Esophagus squamous epithelium (tissue), 5 donors: Measurements from ENCODE around the gene CT47C1. TPM values are rescaled to one million over a fixed set of nuclear protein-coding genes. Genes with fewer than 3 reads are reported as not detected.
"Not testable (repeated sequence)": the region's sequence is repeated elsewhere in the genome, so short reads cannot be mapped to it uniquely, and the experiment has no call there.

Source experiments
- DNase-seq: peaks from one replicate; lab custom pipeline; 2025; lab: John Stamatoyannopoulos, UW
- H3K27ac ChIP-seq, 4 donors: fragments of 200-600 bp; sonication (generic); one replicate each; pipeline ENCODE4 v1.5.1; 2016 to 2019; ENCODE audit warnings: mild to moderate bottlenecking in 1 of 4
- H3K27me3 ChIP-seq, 4 donors: fragments of 200-600 bp; sonication (generic); 1 replicate in 3 of 4; 2 replicates in 1 of 4; pipeline versions ENCODE4 v1.5.1 to v1.6.0; 2017 to 2021; ENCODE audit warnings: antibody characterized with exemption in 1 of 4
- H3K36me3 ChIP-seq, 3 donors: fragments of 200-600 bp; sonication (generic); one replicate each; pipeline ENCODE4 v1.5.1; 2016 to 2019
- H3K4me1 ChIP-seq, 3 donors: fragments of 200-600 bp; sonication (generic); one replicate each; pipeline ENCODE4 v1.5.1; 2017 to 2019
- H3K4me3 ChIP-seq, 4 donors: fragments of 200-600 bp; sonication (generic); 1 replicate in 3 of 4; 2 replicates in 1 of 4; pipeline ENCODE4 v1.5.1; 2016 to 2019; ENCODE audit warnings: mild to moderate bottlenecking in 2 of 4, moderate library complexity in 1 of 4
- H3K9me3 ChIP-seq, 3 donors: fragments of 200-600 bp; sonication (generic); one replicate each; pipeline ENCODE4 v1.5.1; 2016 to 2019
- POLR2A ChIP-seq, 4 donors: fragments of 450-650 bp; IDR thresholded peaks; one replicate each; pipeline ENCODE4 v1.6.1; 2017; ENCODE audit warnings: antibody characterized with exemption in 4 of 4, mild to moderate bottlenecking in 4 of 4, moderate library complexity in 3 of 4
- WGBS, 2 donors: methylation state at CpG; one replicate each; pipeline ENCODE4 v1.1.5; 2018; 5-methylcytosine and 5-hydroxymethylcytosine counted together
- intact Hi-C: fragments of 100-400 bp; cut with DNase I; formaldehyde crosslinking; loops from one replicate; pipeline ENCODE4 v1.15.0; 2022
- total RNA-seq, 4 donors: library from RNA; depleted of rRNA; stranded (reverse); fragments of >200 nt; gene quantifications; one replicate each; pipeline ENCODE4 v1.1.0, GENCODE V29; 2016
- TF ChIP-seq, protein P1 (sequence below), 6 experiments: fragments of 450-650 bp in 4 of 6; fragments of 200-600 bp in 2 of 6; sonication (generic) in 2 of 6; IDR thresholded peaks; one replicate each; pipeline ENCODE4 v1.5.1; 2016 to 2019; ENCODE audit warnings: antibody characterized with exemption in 6 of 6, mild to moderate bottlenecking in 4 of 6, moderate library complexity in 4 of 6
- donor health status: DM: yes; HTN: yes; CAD: no.

Gene CT47C1
- total RNA-seq: not detected

DNA sequence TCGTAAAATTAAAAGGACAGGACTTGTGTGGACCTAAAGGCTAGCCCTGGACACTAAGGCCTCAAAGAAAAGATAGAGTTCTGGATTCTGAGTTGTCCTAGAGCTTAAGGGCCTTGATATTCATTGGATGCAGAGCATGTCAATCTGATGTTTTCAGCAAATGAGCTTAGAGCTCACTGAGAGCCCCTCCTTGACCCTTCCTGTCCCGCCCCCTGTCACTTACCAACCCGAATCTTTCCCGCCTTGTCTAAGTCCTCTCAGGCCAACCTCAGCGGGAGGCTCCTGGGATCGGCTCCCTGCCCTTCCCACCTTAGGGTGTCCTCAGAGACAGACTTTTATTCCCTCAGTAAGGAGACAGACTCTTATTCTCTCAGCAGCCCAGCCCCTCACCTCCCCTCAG, at the start of gene CT47C1:
Gene CT47C1, plus strand, starts transcription at position 250 of the 400 bp plus-strand sequence. CDS start 233 bp downstream, outside the sequence.
- TF ChIP-seq, protein P1, sequence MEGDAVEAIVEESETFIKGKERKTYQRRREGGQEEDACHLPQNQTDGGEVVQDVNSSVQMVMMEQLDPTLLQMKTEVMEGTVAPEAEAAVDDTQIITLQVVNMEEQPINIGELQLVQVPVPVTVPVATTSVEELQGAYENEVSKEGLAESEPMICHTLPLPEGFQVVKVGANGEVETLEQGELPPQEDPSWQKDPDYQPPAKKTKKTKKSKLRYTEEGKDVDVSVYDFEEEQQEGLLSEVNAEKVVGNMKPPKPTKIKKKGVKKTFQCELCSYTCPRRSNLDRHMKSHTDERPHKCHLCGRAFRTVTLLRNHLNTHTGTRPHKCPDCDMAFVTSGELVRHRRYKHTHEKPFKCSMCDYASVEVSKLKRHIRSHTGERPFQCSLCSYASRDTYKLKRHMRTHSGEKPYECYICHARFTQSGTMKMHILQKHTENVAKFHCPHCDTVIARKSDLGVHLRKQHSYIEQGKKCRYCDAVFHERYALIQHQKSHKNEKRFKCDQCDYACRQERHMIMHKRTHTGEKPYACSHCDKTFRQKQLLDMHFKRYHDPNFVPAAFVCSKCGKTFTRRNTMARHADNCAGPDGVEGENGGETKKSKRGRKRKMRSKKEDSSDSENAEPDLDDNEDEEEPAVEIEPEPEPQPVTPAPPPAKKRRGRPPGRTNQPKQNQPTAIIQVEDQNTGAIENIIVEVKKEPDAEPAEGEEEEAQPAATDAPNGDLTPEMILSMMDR (IDR thresholded peaks at IDR 0.05): no peak
- no peak for TF ChIP-seq POLR2A (IDR thresholded peaks at IDR 0.05)
- Histone ChIP-seq H3K4me1 (no peaks in the 10 kb centered on the region), H3K4me3 (no peak within 1 kb of the TSS), H3K27me3 (no peaks in the 10 kb centered on the region), H3K27ac (no peak within 1 kb of the TSS), H3K36me3 (no peaks in the 10 kb centered on the region), H3K9me3 (no peaks in the 10 kb centered on the region)
- intact Hi-C loops: no loop called here
- DNase-seq: no peak
- 76 to 92% methylated on average over 5 to 6 of the region's 6 CpGs for WGBS, 2 donors

DNA sequence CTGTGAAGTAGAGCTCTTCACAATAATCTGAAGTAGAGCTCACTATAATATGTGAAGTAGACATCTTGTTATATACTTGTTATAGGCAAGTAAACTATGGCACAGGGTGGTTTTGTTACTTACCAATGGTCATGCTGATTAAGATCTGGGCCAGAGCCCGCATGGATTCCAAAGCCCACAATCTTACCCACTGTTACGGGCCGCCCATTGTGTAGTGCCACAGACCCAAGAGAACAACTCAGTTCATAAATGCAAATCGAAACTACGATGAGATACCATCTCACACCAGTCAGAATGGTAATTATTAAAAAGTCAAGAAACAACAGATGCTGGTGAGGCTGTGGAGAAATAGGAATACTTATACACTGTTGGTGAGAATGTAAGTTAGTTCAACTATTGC, 46.9 kb upstream of the CT47C1 start:
- DNase-seq: no peak
- Histone ChIP-seq H3K4me3 (no peak overlapping the region), H3K27ac (no peak overlapping the region), H3K9me3 (no peaks in the 10 kb centered on the region), H3K4me1 (no peaks in the 10 kb centered on the region), H3K36me3 (no peaks in the 10 kb centered on the region), H3K27me3 (no peaks in the 10 kb centered on the region)
- TF ChIP-seq POLR2A (IDR thresholded peaks at IDR 0.05): no peak
- TF ChIP-seq, protein P1 (IDR thresholded peaks at IDR 0.05): no peak
- 77% methylated on average over 5 of the region's 5 CpGs; no CpG with 5 or more reads in 1 of the 2 donors for WGBS, 2 donors
- intact Hi-C loops: no loop called here

DNA sequence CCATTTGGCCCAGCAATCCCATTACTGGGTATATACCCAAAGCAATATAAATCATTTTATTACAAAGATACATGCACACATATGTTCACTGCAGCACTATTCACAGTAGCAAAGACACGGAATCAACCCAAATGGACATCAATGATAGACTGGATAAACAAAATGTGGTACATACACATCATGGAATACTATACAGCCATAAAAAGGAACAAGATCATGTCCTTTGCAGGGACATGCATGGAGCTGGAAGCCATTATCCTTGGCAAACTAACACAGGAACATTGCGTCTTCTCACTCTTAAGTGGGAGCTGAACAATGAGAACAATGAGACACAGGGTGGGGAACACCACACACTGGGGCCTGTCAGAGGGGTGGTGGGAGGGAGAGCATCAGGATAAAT, 46.4 kb upstream of the CT47C1 start:
- DNase-seq, H3K27ac ChIP-seq, H3K27me3 ChIP-seq, intact Hi-C loops, H3K4me1 ChIP-seq, H3K4me3 ChIP-seq, H3K9me3 ChIP-seq, H3K36me3 ChIP-seq: not testable (repeated sequence)
- 84 to 89% methylated on average over 2 of the region's 2 CpGs for WGBS, 2 donors

DNA sequence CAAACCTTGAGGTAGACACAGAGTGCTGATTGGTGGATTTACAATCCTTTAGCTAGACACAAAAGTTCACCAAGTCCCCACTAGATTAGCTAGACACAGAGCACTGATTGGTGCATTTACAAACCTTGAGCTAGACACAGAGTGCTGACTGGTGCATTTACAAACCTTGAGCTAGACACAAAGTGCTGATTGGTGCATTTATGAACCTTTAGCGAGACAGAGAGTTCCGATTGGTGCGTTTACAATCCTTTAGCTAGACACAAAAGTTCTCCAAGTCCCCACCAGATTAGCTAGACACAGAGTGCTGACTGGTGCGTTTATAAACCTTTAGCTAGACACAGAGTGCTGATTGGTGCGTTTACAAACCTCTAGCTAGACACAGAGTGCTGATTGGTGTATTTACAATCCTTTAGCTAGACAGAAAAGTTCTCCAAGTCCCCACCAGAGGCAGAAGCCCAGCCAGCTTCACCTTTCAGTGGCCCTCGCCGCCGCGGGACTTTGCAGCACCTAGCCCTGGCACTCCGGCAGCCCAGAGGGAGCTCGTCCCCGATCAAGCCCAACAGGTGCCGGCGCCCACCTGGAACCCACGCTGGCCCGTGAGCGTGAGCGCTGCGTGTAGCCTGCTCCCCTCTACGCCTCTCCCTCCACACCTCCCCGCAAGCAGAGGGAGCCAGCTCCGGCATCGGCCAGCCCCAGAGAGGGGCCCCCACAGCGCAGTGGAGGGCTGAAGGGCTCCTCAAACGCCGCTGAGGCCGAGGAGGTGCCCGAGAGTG, 44.6 kb upstream of the CT47C1 start:
- H3K4me3 ChIP-seq, H3K27me3 ChIP-seq, H3K4me1 ChIP-seq, H3K27ac ChIP-seq, intact Hi-C loops, H3K9me3 ChIP-seq, H3K36me3 ChIP-seq, DNase-seq: not testable (repeated sequence)
- 54 to 100% methylated on average over 3 to 4 of the region's 28 CpGs for WGBS, 2 donors

DNA sequence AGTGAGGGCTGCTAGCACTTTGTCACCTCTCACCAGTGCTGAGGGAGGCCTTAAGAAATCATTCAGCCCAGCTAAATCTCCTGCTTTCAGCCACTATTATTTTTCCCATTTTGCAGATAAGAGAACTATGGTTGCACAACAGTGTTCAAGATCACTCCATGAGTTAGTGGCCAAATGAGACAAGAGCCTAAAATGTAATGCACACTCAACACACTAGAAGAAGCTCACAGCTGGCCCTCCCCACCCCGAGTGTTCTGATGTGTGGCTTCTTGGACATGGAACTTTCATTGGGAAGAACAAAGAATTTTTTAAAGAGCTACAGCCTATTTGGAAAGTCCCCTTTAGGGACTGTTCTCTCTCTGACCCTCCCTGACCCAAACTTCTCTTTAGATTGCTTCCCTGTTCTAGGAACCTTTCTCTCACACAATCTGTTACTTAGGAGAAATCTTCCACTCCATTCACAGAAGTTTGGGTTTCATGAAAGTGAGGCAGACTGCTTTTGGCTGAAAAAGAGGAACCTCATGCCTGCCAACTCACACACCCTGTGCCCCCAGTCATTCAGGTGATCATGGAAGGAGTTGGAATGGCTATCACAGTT, 44.0 kb upstream of the CT47C1 start:
- intact Hi-C loops: no loop called here
- H3K9me3 ChIP-seq: no peaks in the 10 kb centered on the region
- no peak overlapping the region for H3K27ac ChIP-seq
- H3K4me1 ChIP-seq: no peaks in the 10 kb centered on the region
- H3K36me3 ChIP-seq: no peaks in the 10 kb centered on the region
- TF ChIP-seq, protein P1 (IDR thresholded peaks at IDR 0.05): no peak
- TF ChIP-seq POLR2A (IDR thresholded peaks at IDR 0.05): no peak
- H3K27me3 ChIP-seq: no peaks in the 10 kb centered on the region
- no peak overlapping the region for H3K4me3 ChIP-seq
- 79% methylated on average over 1 of the region's 1 CpG; no CpG with 5 or more reads in 1 of the 2 donors for WGBS, 2 donors
- DNase-seq: no peak

DNA sequence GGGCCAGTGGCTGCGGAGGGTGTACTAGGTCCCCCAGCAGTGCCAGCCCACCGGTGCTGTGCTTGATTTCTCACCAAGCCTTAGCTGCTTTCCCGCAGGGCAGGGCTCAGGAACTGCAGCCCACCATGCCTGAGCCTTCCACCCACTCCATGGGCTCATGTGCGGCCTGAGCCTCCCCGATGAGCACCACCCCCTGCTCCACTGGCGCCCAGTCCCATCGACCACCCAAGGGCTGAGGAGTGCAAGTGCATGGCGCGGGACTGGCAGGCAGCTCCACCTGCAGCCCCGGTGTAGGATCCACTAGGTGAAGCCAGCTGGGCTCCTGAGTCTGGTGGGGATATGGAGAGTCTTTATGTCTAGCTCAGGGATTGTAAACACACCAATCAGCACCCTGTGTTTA, 43.1 kb upstream of the CT47C1 start:
- H3K4me1 ChIP-seq, DNase-seq, H3K9me3 ChIP-seq, H3K27me3 ChIP-seq, H3K36me3 ChIP-seq, H3K4me3 ChIP-seq, H3K27ac ChIP-seq, intact Hi-C loops: not testable (repeated sequence)
- no CpG with 5 or more reads among the region's 10 CpGs for WGBS, 2 donors
